Esophagus squamous epithelium (tissue), 5 donors: ENCODE data around the gene PNPLA5. TPM values are rescaled to one million over a fixed set of nuclear protein-coding genes. Genes with fewer than 3 reads are reported as not detected.

Experiments used
- DNase-seq: peaks from one replicate; lab custom pipeline; 2025; lab: John Stamatoyannopoulos, UW
- H3K27ac ChIP-seq, 4 donors: fragments of 200-600 bp; sonication (generic); one replicate each; pipeline ENCODE4 v1.5.1; 2016 to 2019; ENCODE audit warnings: mild to moderate bottlenecking in 1 of 4
- H3K27me3 ChIP-seq, 4 donors: fragments of 200-600 bp; sonication (generic); 1 replicate in 3 of 4; 2 replicates in 1 of 4; pipeline versions ENCODE4 v1.5.1 to v1.6.0; 2017 to 2021; ENCODE audit warnings: antibody characterized with exemption in 1 of 4
- H3K36me3 ChIP-seq, 3 donors: fragments of 200-600 bp; sonication (generic); one replicate each; pipeline ENCODE4 v1.5.1; 2016 to 2019
- H3K4me1 ChIP-seq, 3 donors: fragments of 200-600 bp; sonication (generic); one replicate each; pipeline ENCODE4 v1.5.1; 2017 to 2019
- H3K4me3 ChIP-seq, 4 donors: fragments of 200-600 bp; sonication (generic); 1 replicate in 3 of 4; 2 replicates in 1 of 4; pipeline ENCODE4 v1.5.1; 2016 to 2019; ENCODE audit warnings: mild to moderate bottlenecking in 2 of 4, moderate library complexity in 1 of 4
- H3K9me3 ChIP-seq, 3 donors: fragments of 200-600 bp; sonication (generic); one replicate each; pipeline ENCODE4 v1.5.1; 2016 to 2019
- POLR2A ChIP-seq, 4 donors: fragments of 450-650 bp; IDR thresholded peaks; one replicate each; pipeline ENCODE4 v1.6.1; 2017; ENCODE audit warnings: antibody characterized with exemption in 4 of 4, mild to moderate bottlenecking in 4 of 4, moderate library complexity in 3 of 4
- whole genome bisulfite sequencing, 2 donors: methylation state at CpG; one replicate each; pipeline ENCODE4 v1.1.5; 2018; 5-methylcytosine and 5-hydroxymethylcytosine counted together
- intact Hi-C: fragments of 100-400 bp; cut with DNase I; formaldehyde crosslinking; loops from one replicate; pipeline ENCODE4 v1.15.0; 2022
- total RNA-seq, 4 donors: library from RNA; depleted of rRNA; stranded (reverse); fragments of >200 nt; gene quantifications; one replicate each; pipeline ENCODE4 v1.1.0, GENCODE V29; 2016
- TF ChIP-seq, protein P1 (sequence below), 6 experiments: fragments of 450-650 bp in 4 of 6; fragments of 200-600 bp in 2 of 6; sonication (generic) in 2 of 6; IDR thresholded peaks; one replicate each; pipeline ENCODE4 v1.5.1; 2016 to 2019; ENCODE audit warnings: antibody characterized with exemption in 6 of 6, mild to moderate bottlenecking in 4 of 6, moderate library complexity in 4 of 6
- donor health status: DM: yes; HTN: yes; CAD: no.

Gene PNPLA5
- total RNA-seq, 4 donors from 2014 or later = not detected

DNA sequence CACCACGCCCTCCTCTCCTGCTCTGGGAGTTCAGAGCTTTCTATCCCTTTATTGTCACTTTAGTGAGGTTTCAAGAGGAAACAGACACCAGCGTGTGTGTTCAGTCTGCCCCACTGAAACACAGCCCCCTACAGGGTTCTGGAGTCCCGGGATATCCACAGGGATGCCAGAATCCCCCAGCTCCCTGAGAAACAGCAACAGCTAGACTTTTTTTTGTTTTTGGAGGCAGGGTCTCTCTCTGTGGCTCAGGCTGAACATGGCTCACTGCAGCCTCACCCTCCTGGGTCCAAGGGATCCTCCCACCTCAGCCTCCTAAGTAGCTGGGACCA lies 39.9 kb downstream of the PNPLA5 start:
- Histone ChIP-seq H3K4me3 (no peak overlapping the region), H3K4me1 (no peaks in the 10 kb centered on the region), H3K27ac (no peak overlapping the region), H3K36me3 (no peaks in the 10 kb centered on the region), H3K27me3 (peaks cover 0 to 91% (median 0%) of the 10 kb centered on the region in 4 donors), H3K9me3 (peaks cover 0 to 4% (median 0%) of the 10 kb centered on the region in 3 donors)
- intact Hi-C loops = no loop called here
- DNase-seq = no peak
- no peak for TF ChIP-seq POLR2A (IDR thresholded peaks at IDR 0.05)
- TF ChIP-seq, protein P1, sequence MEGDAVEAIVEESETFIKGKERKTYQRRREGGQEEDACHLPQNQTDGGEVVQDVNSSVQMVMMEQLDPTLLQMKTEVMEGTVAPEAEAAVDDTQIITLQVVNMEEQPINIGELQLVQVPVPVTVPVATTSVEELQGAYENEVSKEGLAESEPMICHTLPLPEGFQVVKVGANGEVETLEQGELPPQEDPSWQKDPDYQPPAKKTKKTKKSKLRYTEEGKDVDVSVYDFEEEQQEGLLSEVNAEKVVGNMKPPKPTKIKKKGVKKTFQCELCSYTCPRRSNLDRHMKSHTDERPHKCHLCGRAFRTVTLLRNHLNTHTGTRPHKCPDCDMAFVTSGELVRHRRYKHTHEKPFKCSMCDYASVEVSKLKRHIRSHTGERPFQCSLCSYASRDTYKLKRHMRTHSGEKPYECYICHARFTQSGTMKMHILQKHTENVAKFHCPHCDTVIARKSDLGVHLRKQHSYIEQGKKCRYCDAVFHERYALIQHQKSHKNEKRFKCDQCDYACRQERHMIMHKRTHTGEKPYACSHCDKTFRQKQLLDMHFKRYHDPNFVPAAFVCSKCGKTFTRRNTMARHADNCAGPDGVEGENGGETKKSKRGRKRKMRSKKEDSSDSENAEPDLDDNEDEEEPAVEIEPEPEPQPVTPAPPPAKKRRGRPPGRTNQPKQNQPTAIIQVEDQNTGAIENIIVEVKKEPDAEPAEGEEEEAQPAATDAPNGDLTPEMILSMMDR (IDR thresholded peaks at IDR 0.05) = no peak
- 36 to 43% methylated on average over 3 of the region's 3 CpGs for WGBS, 2 donors

DNA sequence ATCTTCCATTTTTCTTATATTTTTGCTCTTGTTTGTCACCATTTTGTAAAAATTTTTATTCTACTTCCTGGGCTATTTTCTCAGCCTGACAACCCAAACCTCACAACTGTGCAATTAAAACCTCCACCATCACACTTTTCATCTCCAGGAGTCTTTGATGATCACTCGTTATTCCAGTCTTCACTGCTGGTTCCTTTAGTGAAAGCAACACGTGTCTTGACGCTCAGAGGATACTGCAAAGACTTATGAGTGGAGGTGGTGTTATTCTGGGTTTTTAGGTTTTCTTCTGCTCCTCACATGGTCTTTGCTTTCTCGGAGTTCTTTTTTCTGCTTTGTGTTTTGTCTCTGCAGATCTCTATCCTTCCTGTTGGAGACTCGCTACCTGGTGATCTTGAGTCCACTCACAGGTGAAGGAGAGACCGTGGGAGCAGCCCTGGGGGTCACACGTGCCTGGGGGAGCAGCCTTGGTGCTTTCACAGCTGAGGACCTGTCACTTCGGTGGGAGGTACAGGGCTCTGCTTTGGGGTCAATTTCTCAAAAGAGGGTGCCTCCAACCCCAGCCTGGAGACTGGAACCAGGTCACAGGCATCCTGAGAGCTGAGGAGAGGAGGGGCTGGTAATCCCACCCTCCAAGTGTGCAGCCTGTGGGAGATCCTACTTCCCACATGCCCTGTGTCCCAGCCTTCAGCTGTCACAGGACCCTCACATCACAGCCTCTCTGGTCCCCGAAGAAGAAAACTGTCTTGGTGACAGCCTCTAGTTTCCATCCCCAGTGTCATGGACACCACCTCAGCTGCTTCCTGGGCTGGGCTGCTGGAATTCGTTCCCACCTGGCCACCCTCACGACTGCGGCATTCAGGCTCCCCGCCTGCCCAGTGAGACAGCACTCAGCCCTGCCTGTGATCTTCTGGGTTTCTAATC lies 40.5 kb downstream of the PNPLA5 start:
- TF ChIP-seq, protein P1 (IDR thresholded peaks at IDR 0.05) = no peak
- no peak for TF ChIP-seq POLR2A (IDR thresholded peaks at IDR 0.05)
- Histone ChIP-seq H3K4me1 (no peaks in the 10 kb centered on the region), H3K27ac (no peak overlapping the region), H3K27me3 (peaks cover 0 to 96% (median 0%) of the 10 kb centered on the region in 4 donors), H3K36me3 (no peaks in the 10 kb centered on the region), H3K4me3 (no peak overlapping the region), H3K9me3 (no peaks in the 10 kb centered on the region)
- WGBS, 2 donors = 56% methylated on average over 11 to 12 of the region's 13 CpGs
- intact Hi-C loops = no loop called here
- no peak for DNase-seq

DNA sequence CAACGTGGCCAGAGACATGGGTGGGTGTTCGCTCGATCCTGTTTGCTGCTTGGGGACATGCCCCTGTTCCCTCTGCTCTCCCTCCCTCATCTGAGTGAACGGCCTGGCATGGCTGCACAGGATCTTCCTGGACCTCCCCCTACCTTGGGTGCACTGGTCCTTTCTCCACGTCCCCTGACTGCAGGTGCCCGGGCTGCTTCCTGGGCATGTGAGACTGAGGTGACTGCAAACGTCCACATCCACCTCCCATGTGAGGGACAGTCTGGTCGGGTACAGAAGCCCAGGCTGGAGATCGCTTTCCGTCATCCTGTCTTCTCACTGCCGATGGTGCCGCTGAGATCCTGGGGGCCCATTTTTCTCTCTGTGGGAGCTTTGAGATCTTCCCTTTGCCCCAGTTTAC lies 41.3 kb downstream of the PNPLA5 start:
- peaks cover 0 to 96% (median 0%) of the 10 kb centered on the region in 4 donors for H3K27me3 ChIP-seq
- 37 to 41% methylated on average over 11 of the region's 12 CpGs for WGBS, 2 donors
- H3K4me1 ChIP-seq = no peaks in the 10 kb centered on the region
- no peak overlapping the region for H3K4me3 ChIP-seq
- TF ChIP-seq POLR2A (IDR thresholded peaks at IDR 0.05) = no peak
- TF ChIP-seq, protein P1 (IDR thresholded peaks at IDR 0.05) = no peak
- H3K36me3 ChIP-seq = no peaks in the 10 kb centered on the region
- DNase-seq = no peak
- H3K27ac ChIP-seq = no peak overlapping the region
- intact Hi-C loops = no loop called here
- H3K9me3 ChIP-seq = no peaks in the 10 kb centered on the region

DNA sequence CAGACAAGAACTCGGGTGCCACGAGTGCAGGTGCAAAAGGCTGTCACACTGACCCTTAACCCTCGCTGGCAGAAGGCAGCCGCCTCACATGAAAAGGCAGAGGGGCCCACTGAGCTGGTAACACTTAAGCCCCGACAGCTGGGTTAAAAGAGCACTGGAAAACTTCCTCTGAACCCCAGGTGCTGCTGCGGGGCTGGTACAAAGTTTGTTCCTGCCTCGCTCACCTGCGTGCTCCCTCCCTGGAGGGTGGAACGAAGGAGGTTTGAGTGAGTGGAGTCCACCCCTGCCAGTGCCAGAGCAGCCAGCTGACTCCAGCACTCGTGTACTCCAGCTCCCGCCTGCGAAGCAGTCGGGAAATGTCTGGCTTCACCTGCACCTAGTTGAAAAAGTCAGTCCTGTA lies 42.1 kb downstream of the PNPLA5 start:
- 65 to 71% methylated on average over 4 to 6 of the region's 13 CpGs for WGBS, 2 donors
- TF ChIP-seq POLR2A (IDR thresholded peaks at IDR 0.05) = no peak
- TF ChIP-seq, protein P1 (IDR thresholded peaks at IDR 0.05) = no peak
- Histone ChIP-seq H3K27me3 (peaks cover 0 to 93% (median 0%) of the 10 kb centered on the region in 4 donors), H3K36me3 (no peaks in the 10 kb centered on the region), H3K9me3 (no peaks in the 10 kb centered on the region), H3K4me1 (no peaks in the 10 kb centered on the region), H3K4me3 (no peak overlapping the region), H3K27ac (no peak overlapping the region)
- DNase-seq = no peak
- intact Hi-C loops = no loop called here

DNA sequence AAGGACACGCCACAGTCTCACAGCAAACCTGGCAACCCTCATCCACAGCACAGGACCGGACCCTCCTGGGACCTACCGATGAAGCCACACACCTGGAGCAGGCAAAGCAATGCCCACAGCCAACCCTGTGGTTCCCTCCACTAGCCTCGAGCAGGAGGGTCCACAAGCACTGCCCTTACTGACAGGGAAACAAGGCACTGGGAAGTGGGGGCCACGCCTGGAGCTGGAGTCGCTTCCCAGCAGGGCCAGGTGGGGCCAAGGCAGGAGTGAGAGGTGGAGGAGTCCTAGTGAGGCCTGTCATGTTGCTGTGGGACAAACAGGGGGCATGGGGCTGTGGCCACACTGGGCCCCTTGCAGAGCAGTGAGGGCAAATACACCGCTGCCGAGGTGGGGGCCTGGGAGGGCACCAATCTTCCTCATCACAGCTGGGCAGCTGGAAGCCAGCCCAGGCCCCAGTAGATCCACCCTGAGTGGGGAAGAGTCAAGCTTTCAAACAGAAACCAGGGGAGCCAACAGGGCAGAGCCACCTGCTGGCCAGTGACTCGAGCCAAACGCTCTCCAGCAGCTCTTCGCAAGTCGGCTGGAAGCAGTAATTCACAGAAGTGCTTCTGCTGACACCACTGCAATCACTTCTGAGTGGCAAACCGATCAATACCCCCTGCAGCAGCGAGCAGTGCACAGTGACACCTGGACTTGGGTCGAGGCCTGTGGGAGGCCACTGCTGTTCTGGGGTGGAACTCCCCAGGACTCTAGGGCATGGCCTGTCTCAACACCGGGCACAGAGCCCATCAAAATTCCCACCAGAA lies 43.2 kb downstream of the PNPLA5 start:
- Histone ChIP-seq H3K9me3 (no peaks in the 10 kb centered on the region), H3K4me1 (no peaks in the 10 kb centered on the region), H3K4me3 (no peak overlapping the region), H3K36me3 (no peaks in the 10 kb centered on the region), H3K27me3 (peaks cover 0 to 83% (median 0%) of the 10 kb centered on the region in 4 donors), H3K27ac (no peak overlapping the region)
- 53 to 69% methylated on average over 6 to 9 of the region's 16 CpGs for WGBS, 2 donors
- no peak for DNase-seq
- intact Hi-C loops = no loop called here
- TF ChIP-seq, protein P1 (IDR thresholded peaks at IDR 0.05) = peak in 2 of 6 experiments; percentile 9 to 23
- TF ChIP-seq POLR2A (IDR thresholded peaks at IDR 0.05) = no peak
